Immature natural killer cell (primary cell): ENCODE data around the gene PEMT. TPM values are rescaled to one million over a fixed set of nuclear protein-coding genes. Genes with fewer than 3 reads are reported as not detected.

Experiments
- DNase-seq, 3 donors: peaks; one replicate each; pipeline ENCODE4 v3.0.0; 2022; ENCODE audit warnings: mixed read lengths in 1 of 3
- H3K27ac Mint-ChIP-seq, 6 donors: one replicate each; pipeline ENCODE4 v1.8.0; 2020; ENCODE audit warnings: mixed read lengths in 6 of 6, mild to moderate bottlenecking in 5 of 6, inconsistent platforms in 4 of 6, moderate library complexity in 3 of 6
- H3K27me3 Mint-ChIP-seq, 3 donors: one replicate each; pipeline ENCODE4 v1.8.0; 2020 to 2021; ENCODE audit warnings: low read depth in 3 of 3, mild to moderate bottlenecking in 3 of 3, mixed read lengths in 3 of 3, moderate library complexity in 3 of 3, inconsistent platforms in 1 of 3
- H3K36me3 Mint-ChIP-seq, 3 donors: one replicate each; pipeline ENCODE4 v1.8.0; 2020; ENCODE audit warnings: mixed read lengths in 3 of 3, inconsistent platforms in 2 of 3, mild to moderate bottlenecking in 2 of 3
- H3K4me1 Mint-ChIP-seq, 2 donors: one replicate each; pipeline ENCODE4 v1.8.0; 2020; ENCODE audit warnings: inconsistent platforms in 2 of 2, mild to moderate bottlenecking in 2 of 2, mixed read lengths in 2 of 2, moderate library complexity in 1 of 2
- H3K4me3 Mint-ChIP-seq, 5 donors: one replicate each; pipeline ENCODE4 v1.8.0; 2020; ENCODE audit warnings: mild to moderate bottlenecking in 5 of 5, mixed read lengths in 5 of 5, inconsistent platforms in 3 of 5, moderate library complexity in 3 of 5
- H3K9me3 Mint-ChIP-seq, 6 donors: one replicate each; pipeline ENCODE4 v1.8.0; 2020; ENCODE audit warnings: mild to moderate bottlenecking in 6 of 6, mixed read lengths in 6 of 6, inconsistent platforms in 4 of 6, moderate library complexity in 3 of 6
- polyA plus RNA-seq, 3 donors: library from polyadenylated mRNA; unstranded; fragments of 300-500 nt; fragmentation: Illumina TruSeq; gene quantifications; one replicate each; pipeline ENCODE4 v1.2.3, GENCODE V29; 2021

Gene PEMT
- polyA plus RNA-seq, 3 donors from 2014 or later = 18.0 to 41.6 (median 31.4) TPM

DNA sequence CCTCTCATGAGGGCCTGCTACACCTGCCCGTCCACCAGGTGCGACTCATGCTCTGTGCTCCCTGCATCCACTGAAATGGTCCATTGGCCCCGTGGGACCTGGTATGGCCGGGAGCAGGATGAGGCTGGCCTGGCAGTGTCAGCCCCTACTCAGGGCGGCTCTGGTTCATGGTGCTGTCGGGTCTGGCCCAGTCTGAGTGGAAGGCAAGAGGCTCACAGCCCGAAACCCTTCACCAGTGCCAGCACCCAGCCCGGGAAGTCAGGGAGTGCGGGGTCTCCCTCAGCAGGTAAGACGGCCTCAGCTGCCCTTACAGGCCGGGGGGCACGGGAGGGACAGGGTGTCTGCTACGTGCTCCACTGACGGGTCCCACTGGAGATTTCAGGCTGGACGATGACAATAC lies 54.8 kb downstream of the PEMT start:
- no peak overlapping the region for H3K4me3 Mint-ChIP-seq
- peaks cover 0 to 2% (median 2%) of the 10 kb centered on the region in 3 donors for H3K27me3 Mint-ChIP-seq
- no peak for DNase-seq
- H3K4me1 Mint-ChIP-seq = no peaks in the 10 kb centered on the region
- H3K36me3 Mint-ChIP-seq = no peaks in the 10 kb centered on the region
- H3K9me3 Mint-ChIP-seq = no peaks in the 10 kb centered on the region
- H3K27ac Mint-ChIP-seq = no peak overlapping the region

DNA sequence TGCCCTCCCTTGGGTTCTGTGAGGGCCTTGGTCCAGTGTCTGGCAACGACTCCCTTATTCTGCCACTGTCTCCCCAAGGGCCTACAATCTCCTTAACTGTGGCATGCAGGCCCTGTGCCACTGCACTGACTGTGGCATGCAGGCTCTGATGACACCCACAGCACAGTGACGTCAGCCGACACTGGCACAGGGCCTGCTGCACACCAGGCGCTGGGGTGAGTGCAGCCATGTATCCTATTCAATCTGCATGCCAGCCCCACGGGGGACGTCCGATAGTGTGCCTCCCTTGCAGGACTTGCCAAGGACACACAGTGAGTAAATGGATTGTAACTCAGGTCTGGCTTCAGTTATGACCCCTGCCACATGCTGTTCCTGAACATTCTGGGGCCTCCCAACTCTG lies 55.6 kb downstream of the PEMT start:
- Mint-ChIP-seq H3K9me3 (no peaks in the 10 kb centered on the region), H3K27ac (no peak overlapping the region), H3K27me3 (peaks cover 0 to 2% (median 2%) of the 10 kb centered on the region in 3 donors), H3K4me1 (no peaks in the 10 kb centered on the region), H3K4me3 (no peak overlapping the region), H3K36me3 (no peaks in the 10 kb centered on the region)
- DNase-seq = no peak

DNA sequence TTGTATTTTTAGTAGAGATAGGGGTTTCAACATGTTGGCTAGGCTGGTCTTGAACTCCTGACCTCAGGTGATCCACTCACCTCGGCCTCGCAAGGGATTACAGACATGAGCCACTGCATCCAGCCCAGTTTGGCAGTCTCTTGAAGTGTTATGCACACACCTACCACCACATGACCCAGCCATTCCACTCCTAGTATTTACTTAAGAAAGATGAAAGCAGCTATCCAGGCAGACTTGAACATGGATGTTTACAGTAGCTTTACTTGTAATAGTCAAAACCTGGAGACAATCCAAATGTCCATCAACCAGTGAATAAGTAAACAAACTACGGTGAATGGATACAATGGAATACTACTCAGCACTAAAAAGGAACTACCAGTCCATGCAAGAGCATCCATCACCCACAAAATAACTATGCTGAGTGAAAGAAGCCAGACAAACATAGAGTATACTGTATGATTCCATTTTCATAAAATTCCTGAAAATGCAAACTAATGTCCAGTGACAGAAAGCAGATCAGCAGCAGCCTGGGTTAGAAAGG lies 57.5 kb downstream of the PEMT start:
- Mint-ChIP-seq H3K36me3 (no peaks in the 10 kb centered on the region), H3K27me3 (peaks cover 0 to 2% (median 2%) of the 10 kb centered on the region in 3 donors), H3K4me3 (no peak overlapping the region), H3K4me1 (no peaks in the 10 kb centered on the region), H3K9me3 (no peaks in the 10 kb centered on the region), H3K27ac (no peak overlapping the region)
- DNase-seq = no peak

DNA sequence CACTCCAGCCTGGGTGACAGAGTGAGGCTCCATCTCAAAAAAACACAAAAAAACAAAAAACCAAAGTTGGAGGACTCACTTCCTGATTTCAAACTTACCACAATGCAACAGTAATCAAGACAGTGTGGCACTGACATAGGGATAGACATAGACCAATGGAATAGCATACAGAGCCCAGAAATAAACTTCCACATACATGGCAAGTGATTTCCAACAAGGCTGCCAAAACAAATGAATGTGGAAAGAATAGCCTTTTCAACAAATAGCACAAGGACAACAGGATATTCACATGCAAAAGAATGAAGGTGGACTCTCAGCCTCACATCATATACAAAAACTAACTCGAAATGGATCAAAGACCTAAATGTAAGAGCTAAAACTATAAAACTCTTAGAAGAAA lies 58.5 kb downstream of the PEMT start:
- Mint-ChIP-seq H3K27me3 (peaks cover 0 to 2% (median 2%) of the 10 kb centered on the region in 3 donors), H3K4me1 (no peaks in the 10 kb centered on the region), H3K27ac (no peak overlapping the region), H3K36me3 (no peaks in the 10 kb centered on the region), H3K9me3 (no peaks in the 10 kb centered on the region), H3K4me3 (no peak overlapping the region)
- DNase-seq = no peak

DNA sequence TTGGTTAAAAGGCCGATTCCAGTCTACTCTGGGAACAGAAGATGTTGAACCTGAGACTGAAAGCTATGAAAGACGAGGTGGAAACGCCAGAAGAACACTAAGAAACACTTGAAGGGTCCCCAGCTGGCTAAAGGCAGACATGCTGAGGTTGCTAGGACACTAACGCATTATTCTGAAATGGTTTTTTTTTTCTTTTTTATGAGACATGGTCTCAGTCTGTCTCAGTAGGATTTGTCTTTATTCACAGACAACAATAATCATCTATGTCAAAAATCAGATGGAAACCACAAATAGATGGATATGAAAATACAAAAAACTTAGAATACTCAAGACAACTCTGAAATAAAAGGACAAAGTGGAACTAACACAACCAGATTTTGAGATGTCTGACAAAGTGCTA lies 60.4 kb downstream of the PEMT start:
- Mint-ChIP-seq H3K9me3 (no peaks in the 10 kb centered on the region), H3K27ac (no peak overlapping the region), H3K36me3 (no peaks in the 10 kb centered on the region), H3K4me1 (no peaks in the 10 kb centered on the region), H3K27me3 (peaks cover 0 to 2% (median 2%) of the 10 kb centered on the region in 3 donors), H3K4me3 (no peak overlapping the region)
- no peak for DNase-seq

DNA sequence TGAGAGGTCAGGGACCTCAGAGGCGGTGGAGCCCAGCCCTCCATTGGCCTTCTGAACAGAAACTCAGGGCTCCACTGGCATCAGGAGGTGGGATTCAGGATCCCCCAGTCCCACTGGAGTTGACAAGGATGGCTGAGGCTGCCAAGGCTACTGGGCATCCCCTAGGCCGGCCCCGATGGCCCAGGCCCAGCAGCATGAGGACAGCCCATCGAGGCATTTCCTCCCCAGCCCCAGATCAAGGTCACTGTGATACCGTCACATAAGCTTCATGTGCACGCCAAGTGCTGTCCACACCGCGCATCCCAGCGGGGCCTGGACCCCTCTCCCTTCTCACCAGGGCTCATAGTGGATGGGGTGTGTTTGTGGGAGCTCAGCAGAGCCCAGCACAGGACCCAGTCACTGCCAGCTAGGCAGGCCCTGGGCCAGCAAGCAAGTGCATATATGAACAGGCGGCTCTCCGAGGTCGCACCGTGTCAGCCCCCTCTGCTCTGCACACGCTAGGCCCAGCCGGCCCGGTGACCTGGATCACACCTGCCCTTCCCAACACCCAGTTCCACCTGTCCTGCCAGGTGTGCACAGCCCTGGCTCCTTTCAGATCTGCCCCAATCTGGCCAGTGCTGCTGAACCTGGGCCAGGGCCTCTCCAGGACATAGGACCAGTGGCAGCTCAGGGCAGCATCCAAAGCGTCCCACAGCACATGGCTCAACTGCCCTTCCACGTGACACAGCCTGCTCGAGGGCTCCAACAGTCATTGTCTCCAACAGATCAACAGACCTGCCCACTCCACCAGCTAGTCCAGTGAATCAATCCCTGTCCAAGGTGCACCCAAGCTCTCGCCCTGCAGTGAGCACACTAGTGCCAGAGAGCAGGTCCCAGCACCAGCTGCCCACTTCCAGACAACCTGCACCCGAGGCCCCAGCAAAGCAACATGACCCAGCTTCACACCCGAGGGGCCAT lies 62.5 kb downstream of the PEMT start:
- no peaks in the 10 kb centered on the region for H3K36me3 Mint-ChIP-seq
- H3K4me1 Mint-ChIP-seq = no peaks in the 10 kb centered on the region
- H3K27me3 Mint-ChIP-seq = peaks cover 0 to 2% (median 0%) of the 10 kb centered on the region in 3 donors
- no peaks in the 10 kb centered on the region for H3K9me3 Mint-ChIP-seq
- H3K4me3 Mint-ChIP-seq = no peak overlapping the region
- no peak overlapping the region for H3K27ac Mint-ChIP-seq
- DNase-seq = no peak

DNA sequence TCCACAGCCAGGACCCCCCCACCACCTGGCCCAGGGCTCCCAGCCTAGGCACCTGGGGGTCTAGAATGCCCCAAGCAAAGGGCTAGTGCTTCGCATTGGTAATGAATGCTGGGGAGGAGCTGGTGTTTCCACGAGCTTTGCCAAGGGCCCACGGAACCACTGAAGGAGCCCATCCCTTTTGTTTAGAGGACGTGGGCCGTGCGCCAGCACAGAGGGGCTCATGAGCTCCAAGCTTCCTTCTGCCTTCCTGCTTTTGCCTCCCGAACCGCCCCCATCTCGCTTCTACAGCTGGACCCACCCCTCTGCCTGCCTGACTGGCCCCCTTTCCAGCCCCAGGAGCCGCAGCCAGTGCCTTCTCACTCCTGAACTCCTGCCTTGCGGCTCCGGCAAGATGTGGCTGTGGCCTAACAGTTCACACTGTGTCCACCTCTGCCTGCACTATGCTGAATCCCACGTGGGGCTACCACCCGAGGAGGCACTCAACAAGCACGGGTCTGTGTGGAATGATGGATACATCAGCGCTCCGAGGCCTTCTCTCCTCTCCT lies 63.5 kb downstream of the PEMT start:
- DNase-seq = no peak
- no peaks in the 10 kb centered on the region for H3K27me3 Mint-ChIP-seq
- H3K27ac Mint-ChIP-seq = no peak overlapping the region
- no peaks in the 10 kb centered on the region for H3K4me1 Mint-ChIP-seq
- no peaks in the 10 kb centered on the region for H3K9me3 Mint-ChIP-seq
- H3K4me3 Mint-ChIP-seq = no peak overlapping the region
- H3K36me3 Mint-ChIP-seq = no peaks in the 10 kb centered on the region

DNA sequence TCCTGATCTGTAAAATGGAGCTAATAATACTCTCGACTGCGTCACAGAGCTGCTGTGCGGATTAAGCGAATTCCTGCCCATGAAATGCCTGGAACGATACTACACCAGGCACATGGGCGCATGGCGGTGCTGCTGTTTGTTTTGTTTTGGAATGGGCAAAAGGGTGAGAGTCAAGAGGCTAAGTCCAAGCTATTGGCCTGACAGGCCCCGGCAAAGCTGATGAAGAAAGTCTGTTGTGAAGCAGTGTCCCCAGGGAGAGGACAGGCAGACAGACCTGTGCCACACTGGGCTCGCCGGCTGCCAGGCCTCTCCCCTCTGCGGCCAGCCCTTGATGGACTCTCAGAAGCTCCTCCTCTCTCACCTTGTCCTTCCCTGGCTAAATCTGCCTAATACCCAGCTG lies 64.0 kb downstream of the PEMT start:
- no peaks in the 10 kb centered on the region for H3K36me3 Mint-ChIP-seq
- H3K4me1 Mint-ChIP-seq = no peaks in the 10 kb centered on the region
- no peaks in the 10 kb centered on the region for H3K9me3 Mint-ChIP-seq
- no peaks in the 10 kb centered on the region for H3K27me3 Mint-ChIP-seq
- DNase-seq = no peak
- H3K4me3 Mint-ChIP-seq = no peak overlapping the region
- no peak overlapping the region for H3K27ac Mint-ChIP-seq

DNA sequence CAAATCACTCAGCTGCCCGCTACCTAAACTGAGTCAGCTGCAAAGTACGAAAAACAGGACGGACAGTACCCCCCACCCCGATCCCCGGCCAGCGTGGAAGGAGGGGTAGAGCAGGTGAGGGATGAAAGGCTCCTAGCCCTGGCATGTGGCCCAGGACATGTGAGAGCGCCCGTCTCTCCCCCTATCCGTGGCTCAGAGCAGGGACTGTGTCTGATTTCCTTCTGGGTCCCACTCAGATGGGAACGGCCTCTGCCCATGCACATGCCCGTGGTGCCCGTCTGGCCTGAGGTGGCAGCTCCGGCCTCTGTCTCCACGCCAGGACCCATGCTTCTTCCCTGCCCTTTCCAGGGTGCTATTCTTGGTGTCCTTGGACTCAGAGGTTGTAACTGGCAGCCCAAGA lies 65.1 kb downstream of the PEMT start:
- Mint-ChIP-seq H3K27ac (no peak overlapping the region), H3K4me1 (no peaks in the 10 kb centered on the region), H3K36me3 (no peaks in the 10 kb centered on the region), H3K27me3 (no peaks in the 10 kb centered on the region), H3K9me3 (no peaks in the 10 kb centered on the region), H3K4me3 (no peak overlapping the region)
- DNase-seq = no peak

DNA sequence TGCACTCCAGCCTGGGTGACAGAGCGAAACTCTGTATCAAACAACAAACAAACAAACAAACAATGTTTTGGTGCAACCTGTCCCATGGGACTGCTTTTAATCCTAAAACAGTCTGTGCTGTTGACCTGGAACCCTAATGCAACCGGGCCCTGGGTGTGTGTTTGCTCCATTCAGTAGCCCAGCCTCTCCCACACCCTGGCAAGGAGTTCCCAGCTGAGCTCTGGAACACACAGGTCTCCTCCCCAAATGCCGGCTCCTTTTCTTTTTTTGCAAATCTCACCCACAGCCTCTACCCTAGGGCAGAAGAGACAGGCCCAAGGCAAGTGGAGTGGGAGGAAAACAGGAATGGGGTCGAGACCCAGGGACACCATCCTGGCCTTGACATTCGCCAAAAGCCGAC lies 65.6 kb downstream of the PEMT start:
- Mint-ChIP-seq H3K36me3 (no peaks in the 10 kb centered on the region), H3K4me1 (no peaks in the 10 kb centered on the region), H3K27me3 (no peaks in the 10 kb centered on the region), H3K4me3 (no peak overlapping the region), H3K27ac (no peak overlapping the region), H3K9me3 (no peaks in the 10 kb centered on the region)
- no peak for DNase-seq

DNA sequence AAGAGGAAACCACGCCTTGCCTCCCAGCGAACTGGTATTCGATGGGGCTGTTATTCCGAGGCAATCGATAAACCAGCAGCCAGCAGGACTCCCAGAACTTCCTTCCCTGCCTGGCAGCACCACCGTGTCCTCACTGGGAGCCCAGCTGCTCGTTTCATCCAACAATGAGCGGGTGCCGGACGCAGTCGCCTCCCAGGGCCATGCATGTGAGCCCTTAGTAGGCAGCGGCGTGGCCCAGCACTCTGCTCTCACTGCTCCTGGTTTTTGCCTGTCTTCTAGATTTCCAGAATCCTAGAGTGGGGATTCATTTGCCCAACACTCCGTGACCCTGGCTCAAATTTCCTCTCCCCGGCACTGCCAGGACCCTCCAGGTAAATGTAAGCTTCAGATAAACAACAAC lies 66.2 kb downstream of the PEMT start:
- Mint-ChIP-seq H3K9me3 (no peaks in the 10 kb centered on the region), H3K36me3 (no peaks in the 10 kb centered on the region), H3K4me3 (no peak overlapping the region), H3K27me3 (peaks cover 0 to under 1% (median 0%) of the 10 kb centered on the region in 3 donors), H3K4me1 (no peaks in the 10 kb centered on the region), H3K27ac (no peak overlapping the region)
- no peak for DNase-seq

DNA sequence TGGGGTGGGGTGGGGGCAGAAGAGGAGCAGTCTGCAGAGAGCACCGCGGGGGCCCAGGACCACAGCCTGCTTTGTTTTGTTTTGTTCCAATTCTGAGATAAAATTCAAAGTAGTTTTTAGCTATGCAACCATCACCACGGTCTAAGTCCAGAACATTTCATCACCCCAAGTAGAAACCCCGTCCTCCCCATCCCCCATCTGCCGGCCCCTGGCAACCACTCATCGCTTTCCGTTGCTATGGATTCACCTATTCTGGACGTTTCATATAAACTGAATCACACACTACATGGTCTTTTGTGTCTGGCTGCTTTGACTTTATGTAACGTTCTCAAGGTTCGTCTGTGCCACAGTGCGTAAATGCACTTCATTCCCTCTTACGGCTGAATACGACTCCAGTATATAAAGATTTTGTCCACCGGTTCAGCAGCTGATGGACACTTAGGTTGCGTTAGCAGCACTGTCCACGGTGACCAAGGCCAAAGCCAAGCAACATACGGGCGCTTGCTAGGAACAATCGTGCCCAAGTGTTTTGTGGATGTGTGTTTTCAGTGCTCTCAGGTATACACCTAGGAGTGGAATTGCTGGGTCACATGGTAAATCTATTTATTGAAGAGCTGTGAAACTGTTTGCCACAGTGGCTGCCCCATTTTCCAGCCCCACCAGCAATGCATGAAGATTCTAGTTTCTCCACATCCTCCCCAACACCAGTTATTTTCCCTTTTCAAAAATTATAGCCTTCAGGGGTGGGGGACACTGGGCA lies 67.6 kb downstream of the PEMT start:
- H3K27me3 Mint-ChIP-seq = peaks cover 0 to 1% (median 1%) of the 10 kb centered on the region in 3 donors
- no peaks in the 10 kb centered on the region for H3K4me1 Mint-ChIP-seq
- H3K36me3 Mint-ChIP-seq = no peaks in the 10 kb centered on the region
- H3K4me3 Mint-ChIP-seq = no peak overlapping the region
- H3K27ac Mint-ChIP-seq = peak overlapping the region in 1 of 6 donors; percentile 11
- H3K9me3 Mint-ChIP-seq = no peaks in the 10 kb centered on the region
- DNase-seq = no peak

DNA sequence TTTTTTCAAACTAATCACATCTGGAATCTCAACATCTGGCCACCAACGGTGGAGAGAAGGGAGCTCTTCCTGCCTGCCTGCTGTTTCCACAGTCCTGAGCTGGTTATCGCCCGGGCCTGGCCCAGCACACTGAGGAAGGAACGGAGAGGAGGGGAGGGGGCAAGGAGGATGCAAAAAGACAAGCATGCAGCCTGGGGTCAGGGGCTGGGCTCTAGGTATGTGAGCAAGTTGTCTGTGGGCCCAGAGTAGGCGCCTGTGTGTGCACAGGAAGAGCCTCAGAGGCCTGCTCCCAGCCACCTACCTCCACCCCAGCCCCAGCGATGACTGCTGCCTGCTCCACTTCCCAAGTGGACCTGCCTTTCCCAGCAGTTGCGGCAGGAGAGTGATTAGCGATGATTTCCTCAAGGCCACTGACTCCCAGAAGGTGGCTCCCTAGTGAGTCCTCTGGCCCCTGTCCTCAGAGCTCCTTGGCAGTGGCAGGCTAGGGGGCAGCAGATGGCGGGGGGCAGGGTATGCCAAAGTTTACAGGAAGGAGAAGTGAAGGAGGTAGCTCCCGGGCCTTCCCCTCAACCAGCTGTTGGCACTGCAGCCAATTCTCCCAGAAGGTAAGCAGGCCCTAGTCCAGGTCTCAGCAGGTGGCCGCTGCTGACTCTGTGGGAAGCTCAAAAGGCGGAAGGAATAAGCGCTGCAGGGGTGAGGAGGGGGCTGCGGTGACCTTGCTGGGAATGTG lies 68.3 kb downstream of the PEMT start:
- no peak overlapping the region for H3K4me3 Mint-ChIP-seq
- no peak overlapping the region for H3K27ac Mint-ChIP-seq
- H3K36me3 Mint-ChIP-seq = no peaks in the 10 kb centered on the region
- H3K27me3 Mint-ChIP-seq = peaks cover 0 to 1% (median 1%) of the 10 kb centered on the region in 3 donors
- DNase-seq = no peak
- no peaks in the 10 kb centered on the region for H3K9me3 Mint-ChIP-seq
- H3K4me1 Mint-ChIP-seq = no peaks in the 10 kb centered on the region
